Prostate gland (tissue), 2 donors: Measurements from ENCODE around the gene GNMT. TPM values are rescaled to one million over a fixed set of nuclear protein-coding genes. Genes with fewer than 3 reads are reported as not detected.

Experiments used
- DNase-seq: peaks from one replicate; pipeline ENCODE4 v3.0.0-alpha.2; 2019; ENCODE audit warnings: low spot score
- H3K27ac ChIP-seq, 2 donors: fragments of 200-600 bp; sonication (generic); 2 replicates each; pipeline ENCODE4 v1.5.1; 2017 to 2019
- H3K27me3 ChIP-seq: fragments of 200-600 bp; sonication (generic); replicated peaks from 2 replicates; pipeline ENCODE4 v1.5.1; 2019; ENCODE audit not compliant: insufficient read depth
- H3K36me3 ChIP-seq, 2 donors: fragments of 200-600 bp; sonication (generic); 1 replicate in 1 of 2; 2 replicates in 1 of 2; pipeline versions ENCODE4 v1.5.1 to v1.8.1; 2017 to 2019
- H3K4me1 ChIP-seq: fragments of 200-600 bp; sonication (generic); replicated peaks from 2 replicates; pipeline ENCODE4 v1.5.1; 2019
- H3K4me3 ChIP-seq, 2 donors: fragments of 200-600 bp; sonication (generic); 2 replicates each; pipeline ENCODE4 v1.5.1; 2017 to 2019
- H3K9me3 ChIP-seq: fragments of 200-600 bp; sonication (generic); 2 replicates; pipeline ENCODE4 v1.5.1; 2017
- POLR2A ChIP-seq: fragments of 450-650 bp; IDR thresholded peaks from one replicate; pipeline ENCODE4 v1.6.1; 2016; ENCODE audit warnings: antibody characterized with exemption, mild to moderate bottlenecking
- POLR2AphosphoS5 ChIP-seq: sonication (generic); formaldehyde crosslinking; IDR thresholded peaks from one replicate; pipeline ENCODE4 v1.6.1; 2017; ENCODE audit warnings: antibody characterized with exemption
- WGBS: methylation state at CpG from one replicate; pipeline ENCODE4 v1.1.5; 2018; 5-methylcytosine and 5-hydroxymethylcytosine counted together
- intact Hi-C: fragments of 100-400 bp; cut with DNase I; formaldehyde crosslinking; loops from one replicate; pipeline ENCODE4 v1.14.2; 2022
- total RNA-seq, 2 donors: library from RNA; depleted of rRNA; stranded (reverse); fragments of >200 nt; gene quantifications; one replicate each; pipeline ENCODE4 v1.1.0, GENCODE V29; 2016
- TF ChIP-seq, protein P1 (sequence below), 4 experiments: fragments of 200-600 bp in 2 of 4; fragments of 450-650 bp in 2 of 4; sonication (generic) in 2 of 4; IDR thresholded peaks; 1 replicate in 3 of 4; 2 replicates in 1 of 4; pipeline ENCODE4 v1.5.1; 2016 to 2019; ENCODE audit warnings: antibody characterized with exemption in 4 of 4, mild to moderate bottlenecking in 2 of 4, moderate library complexity in 2 of 4

GNMT gene
- total RNA-seq, 2 donors from 2014 or later, result 14.7 to 85.9 TPM

DNA sequence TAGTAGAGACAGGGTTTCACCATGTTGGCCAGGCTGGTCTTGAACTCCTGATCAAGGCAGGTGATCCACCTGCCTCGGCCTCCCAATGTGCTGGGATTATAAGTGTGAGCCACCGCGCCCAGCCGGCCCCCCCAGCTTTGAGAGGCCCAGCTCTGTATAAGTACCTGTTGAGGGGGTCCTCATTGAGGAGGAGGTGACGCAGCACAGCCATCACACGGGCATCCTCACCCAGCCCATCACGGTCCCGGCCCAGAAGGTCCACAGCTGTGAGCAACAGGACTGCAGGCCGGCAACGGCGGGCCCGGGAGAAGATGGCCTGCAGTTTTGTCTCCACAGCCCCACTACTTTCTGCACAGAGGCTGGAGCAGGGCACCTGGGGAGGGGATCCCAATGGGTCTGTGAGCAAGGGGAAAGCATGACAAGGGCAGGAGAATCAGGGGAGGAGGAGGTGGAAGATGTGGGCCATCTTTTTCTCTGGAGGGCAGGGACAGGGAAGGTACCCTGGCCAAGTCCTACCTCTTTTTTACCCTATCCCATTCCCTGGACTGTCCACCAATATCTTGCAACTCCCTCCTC is 7.7 kb downstream of the GNMT start:
- WGBS, result 90% methylated on average over 12 of the region's 12 CpGs
- Histone ChIP-seq H3K4me3 (no peak overlapping the region), H3K27me3 (no peaks in the 10 kb centered on the region), H3K27ac (no peak overlapping the region), H3K36me3 (peaks cover 5 to 9% of the 10 kb centered on the region in 2 donors), H3K9me3 (no peaks in the 10 kb centered on the region), H3K4me1 (no peaks in the 10 kb centered on the region)
- no peak for DNase-seq
- TF ChIP-seq POLR2A (no peak), POLR2AphosphoS5 (no peak)
- TF ChIP-seq, protein P1, sequence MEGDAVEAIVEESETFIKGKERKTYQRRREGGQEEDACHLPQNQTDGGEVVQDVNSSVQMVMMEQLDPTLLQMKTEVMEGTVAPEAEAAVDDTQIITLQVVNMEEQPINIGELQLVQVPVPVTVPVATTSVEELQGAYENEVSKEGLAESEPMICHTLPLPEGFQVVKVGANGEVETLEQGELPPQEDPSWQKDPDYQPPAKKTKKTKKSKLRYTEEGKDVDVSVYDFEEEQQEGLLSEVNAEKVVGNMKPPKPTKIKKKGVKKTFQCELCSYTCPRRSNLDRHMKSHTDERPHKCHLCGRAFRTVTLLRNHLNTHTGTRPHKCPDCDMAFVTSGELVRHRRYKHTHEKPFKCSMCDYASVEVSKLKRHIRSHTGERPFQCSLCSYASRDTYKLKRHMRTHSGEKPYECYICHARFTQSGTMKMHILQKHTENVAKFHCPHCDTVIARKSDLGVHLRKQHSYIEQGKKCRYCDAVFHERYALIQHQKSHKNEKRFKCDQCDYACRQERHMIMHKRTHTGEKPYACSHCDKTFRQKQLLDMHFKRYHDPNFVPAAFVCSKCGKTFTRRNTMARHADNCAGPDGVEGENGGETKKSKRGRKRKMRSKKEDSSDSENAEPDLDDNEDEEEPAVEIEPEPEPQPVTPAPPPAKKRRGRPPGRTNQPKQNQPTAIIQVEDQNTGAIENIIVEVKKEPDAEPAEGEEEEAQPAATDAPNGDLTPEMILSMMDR (IDR thresholded peaks at IDR 0.05), result no peak
- intact Hi-C loops, result no loop called here

DNA sequence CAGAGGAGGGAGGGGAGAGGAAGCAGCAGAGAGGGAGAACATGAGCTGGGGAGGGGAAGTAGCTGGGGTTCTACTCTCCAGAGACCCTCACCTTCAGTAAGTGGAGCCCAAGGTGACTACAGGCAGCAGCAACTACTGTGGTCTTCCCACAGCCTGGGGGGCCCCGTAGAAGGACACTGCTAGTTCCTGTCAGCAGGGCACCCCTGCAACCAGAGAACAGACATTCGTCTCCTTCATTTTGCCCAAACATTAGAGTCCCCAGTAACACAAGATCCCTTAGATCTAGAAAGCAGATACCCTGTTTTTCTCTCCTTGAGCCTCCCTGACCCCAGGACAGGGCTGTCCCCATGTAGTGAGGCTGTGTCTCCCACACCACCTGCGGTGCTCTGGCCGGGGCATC is 8.2 kb downstream of the GNMT start:
- no peak overlapping the region for H3K4me3 ChIP-seq
- TF ChIP-seq, protein P1 (IDR thresholded peaks at IDR 0.05), result no peak
- TF ChIP-seq POLR2A (no peak), POLR2AphosphoS5 (no peak)
- 95% methylated on average over 4 of the region's 4 CpGs for WGBS
- no peak for DNase-seq
- H3K4me1 ChIP-seq, result no peaks in the 10 kb centered on the region
- intact Hi-C loops, result no loop called here
- H3K27me3 ChIP-seq, result no peaks in the 10 kb centered on the region
- no peaks in the 10 kb centered on the region for H3K9me3 ChIP-seq
- no peak overlapping the region for H3K27ac ChIP-seq
- peaks cover 5 to 9% of the 10 kb centered on the region in 2 donors for H3K36me3 ChIP-seq

DNA sequence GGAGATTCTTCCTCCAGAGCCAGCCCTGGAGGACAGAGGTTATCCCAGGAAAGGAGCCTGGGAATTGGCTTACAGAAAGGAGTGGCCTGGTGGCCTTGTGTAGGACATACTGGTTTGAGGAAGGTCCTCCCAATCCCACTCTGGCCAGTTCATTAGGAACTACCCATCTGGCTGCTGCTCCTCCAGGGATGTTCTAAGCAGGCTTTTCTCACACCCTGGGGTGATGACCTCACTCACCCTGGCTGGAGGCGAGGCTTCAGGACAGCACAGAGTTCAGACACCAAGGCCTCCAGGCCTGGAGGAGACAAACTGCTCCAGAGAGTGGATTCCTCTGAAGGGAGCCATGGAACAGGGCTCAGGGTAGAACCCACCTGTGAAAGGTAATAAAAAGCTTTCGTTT is 8.9 kb downstream of the GNMT start:
- Histone ChIP-seq H3K4me1 (no peaks in the 10 kb centered on the region), H3K9me3 (no peaks in the 10 kb centered on the region), H3K27me3 (no peaks in the 10 kb centered on the region), H3K4me3 (no peak overlapping the region), H3K36me3 (peaks cover 5 to 9% of the 10 kb centered on the region in 2 donors), H3K27ac (no peak overlapping the region)
- no peak for TF ChIP-seq POLR2AphosphoS5
- TF ChIP-seq POLR2A, result no peak
- TF ChIP-seq, protein P1 (IDR thresholded peaks at IDR 0.05), result no peak
- DNase-seq, result no peak
- 93% methylated on average over 2 of the region's 2 CpGs for WGBS
- intact Hi-C loops, result no loop called here

DNA sequence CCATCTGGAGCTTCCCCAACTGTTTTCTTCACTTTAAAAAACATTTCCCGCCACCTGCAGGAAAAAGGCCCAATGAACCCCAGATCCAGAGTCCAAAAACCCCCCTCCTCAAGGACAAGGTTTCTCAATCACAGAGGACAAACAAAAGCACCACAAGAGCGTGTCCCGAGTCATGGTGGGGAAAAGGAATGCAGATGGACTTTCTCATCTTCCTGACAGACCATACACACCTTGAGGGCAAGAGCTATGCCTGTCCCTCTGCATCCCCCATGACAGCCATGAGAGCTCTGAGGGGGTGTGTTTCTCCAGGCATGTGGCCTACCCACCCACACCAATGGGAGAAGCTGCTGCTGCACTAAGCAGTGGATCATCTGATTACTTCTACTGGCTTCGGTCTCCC is 9.4 kb downstream of the GNMT start:
- no peaks in the 10 kb centered on the region for H3K27me3 ChIP-seq
- WGBS, result 94% methylated on average over 4 of the region's 4 CpGs
- no peak overlapping the region for H3K4me3 ChIP-seq
- H3K36me3 ChIP-seq, result peaks cover 2 to 9% of the 10 kb centered on the region in 2 donors
- H3K27ac ChIP-seq, result no peak overlapping the region
- DNase-seq, result no peak
- intact Hi-C loops, result no loop called here
- TF ChIP-seq POLR2AphosphoS5 (no peak), POLR2A (no peak)
- TF ChIP-seq, protein P1 (IDR thresholded peaks at IDR 0.05), result no peak
- no peaks in the 10 kb centered on the region for H3K4me1 ChIP-seq
- no peaks in the 10 kb centered on the region for H3K9me3 ChIP-seq

DNA sequence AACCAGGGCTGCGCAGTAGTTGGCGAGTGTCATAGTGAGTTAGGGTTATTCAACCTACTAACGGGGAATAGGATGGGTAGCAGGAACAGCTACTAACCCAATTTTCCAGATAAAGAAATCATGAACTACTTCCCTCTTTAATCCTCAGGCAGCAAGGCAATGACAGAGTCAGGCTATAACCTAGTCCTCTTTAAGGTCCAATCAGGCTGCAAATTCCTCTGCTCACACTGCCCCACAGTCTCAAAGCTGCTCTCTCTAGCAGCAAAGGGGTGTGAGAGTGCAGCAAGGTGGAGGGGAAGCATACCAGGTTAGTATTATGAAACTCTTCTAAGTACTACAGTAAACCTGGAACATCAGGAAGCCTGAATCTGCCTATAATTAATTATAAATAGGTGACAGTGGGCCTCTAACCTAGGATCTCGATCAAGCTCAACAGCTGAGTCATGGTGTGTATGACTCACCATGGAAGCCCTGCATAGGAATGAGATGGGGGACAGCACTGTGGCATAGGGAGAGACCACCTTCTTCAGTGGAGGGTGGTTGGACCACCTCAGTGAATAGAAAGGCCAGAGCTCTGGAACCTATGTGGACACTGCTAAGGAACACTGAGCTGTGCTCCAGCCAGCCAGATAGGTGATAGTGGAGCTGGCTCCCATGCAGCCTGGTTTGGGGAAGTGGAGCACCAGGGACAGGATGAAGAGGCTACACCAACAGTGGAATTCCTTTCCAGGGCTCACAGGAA is 10.5 kb downstream of the GNMT start:
- no peaks in the 10 kb centered on the region for H3K4me1 ChIP-seq
- intact Hi-C loops, result no loop called here
- H3K36me3 ChIP-seq, result peaks cover 0 to 8% of the 10 kb centered on the region in 2 donors
- DNase-seq, result no peak
- H3K27me3 ChIP-seq, result no peaks in the 10 kb centered on the region
- 82% methylated on average over 4 of the region's 4 CpGs for WGBS
- H3K4me3 ChIP-seq, result no peak overlapping the region
- H3K9me3 ChIP-seq, result no peaks in the 10 kb centered on the region
- TF ChIP-seq, protein P1 (IDR thresholded peaks at IDR 0.05), result no peak
- TF ChIP-seq POLR2AphosphoS5 (no peak), POLR2A (no peak)
- H3K27ac ChIP-seq, result no peak overlapping the region
